GM21528 (cell line): ENCODE data around the gene RHBDF1.

Experiments
- ATAC-seq: cut with Tn5 transposase; IDR thresholded peaks from one replicate; pipeline ENCODE4 v1.9.1; 2021; ENCODE audit warnings: mild to moderate bottlenecking, moderate library complexity; ENCODE audit not compliant: unreplicated experiment, low FRiP score

The RHBDF1 gene

DNA sequence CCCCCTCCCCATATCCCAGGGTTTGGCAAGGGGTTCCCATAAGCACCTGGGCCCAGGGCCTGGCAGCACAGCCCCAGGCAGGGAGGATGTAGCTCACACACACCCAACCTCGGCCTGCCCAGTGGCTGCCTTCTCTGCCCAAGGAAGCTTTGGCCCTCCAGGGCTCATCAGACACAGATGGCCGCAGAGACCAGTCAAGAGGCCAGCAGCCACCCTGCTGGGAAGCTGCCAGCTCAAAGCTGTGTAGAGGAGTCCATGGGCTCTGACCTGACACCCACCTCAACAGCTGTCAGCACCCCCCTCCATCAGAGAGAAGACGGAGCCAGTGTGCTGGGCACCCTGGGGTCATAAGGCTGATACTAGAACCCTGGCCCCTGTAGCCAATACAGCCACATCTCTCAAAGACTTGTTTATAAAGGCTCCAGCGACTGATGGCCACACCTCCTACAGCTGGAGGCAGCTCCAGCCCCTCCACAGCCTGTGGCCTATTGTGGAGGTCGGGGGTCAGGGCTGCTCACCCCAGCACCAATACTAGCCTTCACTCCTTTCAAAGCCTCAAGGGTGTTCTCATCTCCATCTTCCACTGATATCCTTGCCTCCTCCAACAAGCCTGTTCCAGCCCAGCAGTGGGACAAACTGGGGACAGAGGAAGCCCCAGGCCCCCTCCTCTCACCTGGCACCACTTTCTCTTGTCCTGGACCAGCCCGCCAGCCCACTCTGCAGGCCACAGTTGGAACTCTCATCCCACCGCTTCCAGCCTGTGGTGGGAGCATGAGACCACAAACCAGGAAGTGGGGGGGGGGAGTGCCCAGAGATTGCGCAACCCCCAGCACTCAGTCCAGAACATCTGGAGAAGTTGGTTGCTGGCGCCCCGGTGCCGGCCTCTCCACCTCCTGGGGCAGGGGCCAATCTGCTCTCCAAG lies 3.4 kb upstream of the RHBDF1 start:
- no peak for ATAC-seq

GRCh38 chr16:74747-75334 lies 2.4 kb upstream of the RHBDF1 start:
- ATAC-seq, result no peak

DNA sequence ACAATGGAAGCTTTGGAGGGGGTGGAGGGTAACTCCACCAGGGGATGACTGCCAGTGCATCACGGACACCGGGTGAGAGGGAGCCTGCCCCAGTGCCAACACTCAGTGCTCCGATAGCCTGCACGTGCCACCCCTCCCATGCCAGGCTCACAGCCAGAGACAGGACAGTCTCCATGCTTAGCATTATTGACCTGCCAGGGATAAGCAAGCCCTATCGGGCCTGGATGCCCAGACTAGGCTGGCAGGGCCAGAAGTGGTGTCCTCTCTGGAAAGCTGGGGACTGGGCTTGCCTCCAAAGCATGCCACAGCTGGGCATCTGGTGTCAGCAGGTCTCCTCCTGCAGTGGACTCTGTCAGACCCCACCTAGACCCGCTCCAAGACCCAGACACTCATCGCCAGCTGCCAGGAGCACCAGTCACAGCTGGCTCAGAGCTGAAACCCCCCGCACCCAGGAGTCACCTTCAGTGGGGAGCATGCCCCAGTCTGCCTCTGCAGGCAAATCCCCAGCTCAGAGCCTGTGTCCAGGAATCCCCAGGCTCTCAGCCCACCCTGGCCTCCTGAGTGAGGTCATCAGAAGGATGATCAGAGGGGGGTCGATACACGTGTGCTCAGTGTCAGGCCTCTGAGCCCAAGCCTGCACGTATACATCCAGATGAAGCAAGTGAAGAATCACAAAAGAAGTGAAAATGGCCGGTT lies 1.8 kb upstream of the RHBDF1 start:
- no peak for ATAC-seq

DNA sequence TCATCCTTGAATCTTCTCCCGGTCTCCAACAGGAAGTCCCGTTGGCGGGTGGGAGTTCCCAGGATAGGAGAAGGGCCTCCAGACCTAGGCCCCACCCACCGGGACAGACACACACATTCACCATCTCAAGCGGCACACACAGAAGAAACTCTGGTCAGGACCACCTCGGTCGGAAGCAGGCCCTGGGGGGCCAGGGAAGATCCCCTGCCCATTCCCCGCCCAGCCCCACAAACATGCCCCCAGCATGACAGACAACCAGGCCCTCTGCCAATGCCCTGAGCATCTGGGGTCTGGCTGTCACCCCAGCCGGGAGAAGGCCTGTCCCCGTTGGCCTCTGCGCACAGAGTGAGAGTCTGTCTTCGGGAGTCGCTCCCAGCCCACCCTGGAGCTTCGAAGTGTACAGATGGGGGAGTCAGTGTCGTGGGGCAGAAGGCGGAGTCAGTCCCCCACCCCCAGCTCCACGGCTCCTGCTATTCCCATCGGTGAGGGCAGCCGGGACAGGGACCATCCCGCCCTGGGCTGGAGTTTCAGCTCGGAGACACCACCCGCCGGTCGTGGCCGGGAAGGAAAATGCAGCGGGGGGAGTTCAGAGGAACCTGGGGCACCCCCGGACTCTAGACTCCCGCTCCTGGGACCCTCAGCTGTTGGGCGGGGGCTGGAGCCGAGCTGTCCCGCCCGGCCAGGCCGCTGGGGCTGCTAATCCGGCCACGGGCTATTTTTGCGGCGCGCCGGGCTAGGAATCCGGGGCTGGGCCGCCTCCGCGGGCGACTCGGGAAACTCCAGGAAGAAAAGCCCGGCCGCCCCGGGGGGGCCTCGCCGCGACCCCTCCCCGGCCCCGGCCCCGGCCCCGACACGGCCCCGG lies 660 bp downstream of the RHBDF1 start:
- no peak for ATAC-seq

GRCh38 chr16:71210-71539 lies 1.3 kb downstream of the RHBDF1 start:
- no peak for ATAC-seq

DNA sequence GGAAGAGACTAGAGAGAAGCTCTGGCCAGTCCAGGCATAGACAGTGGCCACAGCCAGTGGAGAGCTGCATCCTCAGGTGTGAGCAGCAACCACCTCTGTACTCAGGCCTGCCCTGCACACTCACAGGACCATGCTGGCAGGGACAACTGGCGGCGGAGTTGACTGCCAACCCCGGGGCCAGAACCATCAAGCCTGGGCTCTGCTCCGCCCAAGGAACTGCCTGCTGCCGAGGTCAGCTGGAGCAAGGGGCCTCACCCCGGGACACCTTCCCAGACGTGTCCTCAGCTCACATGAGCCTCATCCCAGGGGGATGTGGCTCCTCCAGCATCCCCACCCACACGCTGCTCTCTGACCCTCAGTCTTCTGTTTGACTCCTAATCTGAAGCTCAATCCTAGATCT lies 3.2 kb downstream of the RHBDF1 start:
- no peak for ATAC-seq

GRCh38 chr16:67884-68789 lies 4.3 kb downstream of the RHBDF1 start:
- ATAC-seq, result no peak

- ATAC-seq, result no peak
Observed at GRCh38 chr16:67183-67791, 5.1 kb downstream of the RHBDF1 start.

DNA sequence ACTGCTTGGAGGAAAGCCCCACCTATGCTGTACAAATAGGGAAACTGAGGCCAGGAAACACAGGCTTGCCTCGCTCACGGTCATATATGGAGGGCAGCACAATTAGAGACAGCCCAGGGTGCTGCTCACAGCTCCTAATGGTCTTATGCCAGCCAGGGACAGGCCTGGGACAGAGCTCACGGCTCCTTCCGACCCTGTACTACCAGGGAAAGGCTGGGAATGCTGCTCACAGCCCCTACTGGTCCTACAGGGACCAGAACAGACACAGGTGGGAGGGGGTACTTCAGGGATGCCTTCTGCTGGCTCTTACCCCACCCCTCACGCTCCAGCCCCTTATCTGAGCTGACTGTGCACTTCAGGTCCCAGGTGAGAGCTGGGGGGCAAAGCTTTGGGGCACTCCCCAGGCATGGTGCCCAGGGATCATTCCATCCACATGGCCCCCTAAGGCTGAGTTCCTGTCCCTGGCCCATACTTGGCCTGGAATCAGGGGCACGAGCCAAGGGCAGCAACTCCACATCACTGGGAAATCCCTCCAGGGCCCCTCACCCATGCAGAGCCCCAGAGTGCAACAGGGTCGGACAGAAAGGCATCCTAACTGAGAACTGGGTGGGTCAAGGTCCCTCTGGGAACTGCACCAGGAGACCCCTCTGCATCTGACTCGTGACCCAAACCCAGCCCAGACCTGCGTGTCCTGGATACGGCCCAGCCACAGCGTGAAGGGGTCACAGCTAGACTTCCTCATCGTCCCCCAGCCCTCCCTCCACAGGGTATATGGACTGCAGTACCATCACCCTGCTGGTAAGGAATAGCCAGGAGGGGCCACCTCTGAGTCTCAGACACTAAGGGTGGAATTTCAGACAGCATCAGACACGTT lies 5.9 kb downstream of the RHBDF1 start:
- ATAC-seq, result no peak

DNA sequence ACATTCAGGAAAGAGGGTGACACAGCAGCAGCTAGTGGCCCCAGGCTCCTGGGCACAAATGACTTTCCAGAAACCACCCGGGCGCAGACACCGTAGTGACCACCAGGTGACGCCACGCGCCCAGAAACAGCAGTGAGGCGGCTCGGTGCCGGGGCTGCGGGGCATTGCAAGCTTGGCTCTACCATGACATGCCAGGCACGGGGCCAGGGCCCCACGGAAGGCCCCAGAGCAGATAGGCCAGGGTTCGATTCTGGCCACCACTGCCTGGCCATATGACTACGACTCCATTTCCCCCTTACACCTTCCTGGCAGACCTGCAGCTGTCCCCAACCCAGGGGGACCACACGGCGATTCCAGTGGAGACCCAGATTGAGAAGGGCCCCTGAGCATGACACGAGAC lies 6.7 kb downstream of the RHBDF1 start:
- ATAC-seq, result no peak

GRCh38 chr16:64914-65255 lies 7.5 kb downstream of the RHBDF1 start:
- ATAC-seq, result no peak

GRCh38 chr16:63998-64913 lies 8.2 kb downstream of the RHBDF1 start:
- no peak for ATAC-seq

DNA sequence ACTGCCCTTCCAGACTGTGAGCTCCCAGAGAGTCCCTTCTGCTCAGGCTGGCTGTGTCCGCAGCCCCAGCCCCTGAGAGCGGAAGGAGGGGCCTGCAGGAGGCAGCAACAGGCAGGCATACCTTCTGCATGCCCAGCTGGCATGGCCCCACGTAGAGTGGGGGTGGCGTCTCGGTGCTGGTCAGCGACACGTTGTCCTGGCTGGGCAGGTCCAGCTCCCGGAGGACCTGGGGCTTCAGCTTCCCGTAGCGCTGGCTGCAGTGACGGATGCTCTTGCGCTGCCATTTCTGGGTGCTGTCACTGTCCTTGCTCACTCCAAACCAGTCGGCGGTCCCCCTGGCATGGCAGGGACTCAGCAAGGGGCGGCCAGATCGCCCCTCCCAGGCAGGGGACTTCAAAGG lies 9.0 kb downstream of the RHBDF1 start:
- ATAC-seq, result no peak

GRCh38 chr16:62968-63391 lies 9.5 kb downstream of the RHBDF1 start:
- no peak for ATAC-seq

GRCh38 chr16:62283-62967 lies 10.0 kb downstream of the RHBDF1 start:
- no peak for ATAC-seq

- ATAC-seq, result no peak
Observed at GRCh38 chr16:61879-62281, 10.6 kb downstream of the RHBDF1 start.
